ENCODE results near the gene SPAG9. TPM values are rescaled to one million over a fixed set of nuclear protein-coding genes. Genes with fewer than 3 reads are reported as not detected.

The SPAG9 gene
- total and polyA plus RNA-seq, 3 experiments from 2014 or later, result 10.5 to 43.0 (median 40.6) TPM

- Mint-ChIP-seq H3K9me3 (no peaks in the 10 kb centered on the region), H3K36me3 (peaks cover 10 to 81% (median 24%) of the 10 kb centered on the region in 3 donors), H3K27ac (peak overlapping the region in 3 of 8 donors; percentile 68 to 77 (median 75)), H3K4me1 (no peaks in the 10 kb centered on the region), H3K27me3 (no peaks in the 10 kb centered on the region), H3K4me3 (no peak overlapping the region)
- no peak for DNase-seq
- ChIA-PET POLR2A (interaction anchor here (0.7 kb wide), 1 partner anchor 10 kb away, joined by 3 read pairs; no protein-coding TSS in a partner anchor), CTCF (no interaction called here)
- H3K4me3 ChIP-seq (ENCODE audit: low read length), result no peak overlapping the region
- H3K36me3 ChIP-seq (ENCODE audit: insufficient read depth, low read length), result peaks cover 23% of the 10 kb centered on the region
- no peak overlapping the region for H3K27ac ChIP-seq (ENCODE audit: low read depth, low read length)
- H3K4me1 ChIP-seq (ENCODE audit: insufficient read depth, low read length), result no peaks in the 10 kb centered on the region
- H3K9me3 ChIP-seq (ENCODE audit: low read length), result no peaks in the 10 kb centered on the region
- H3K27me3 ChIP-seq (ENCODE audit: insufficient read depth, low read length, poor library complexity, severe bottlenecking), result no peaks in the 10 kb centered on the region
These were observed 133.5 kb downstream of the SPAG9 start for GRCh38 chr17:50986989-50987660.

GRCh38 chr17:50981279-50981678 lies 139.4 kb downstream of the SPAG9 start:
- peaks cover 11 to 94% (median 22%) of the 10 kb centered on the region in 3 donors for H3K36me3 Mint-ChIP-seq
- Histone ChIP-seq H3K4me1 (ENCODE audit: insufficient read depth, low read length) (peaks cover 8% of the 10 kb centered on the region), H3K4me3 (ENCODE audit: low read length) (no peak overlapping the region), H3K36me3 (ENCODE audit: insufficient read depth, low read length) (peaks cover 17% of the 10 kb centered on the region), H3K27me3 (ENCODE audit: insufficient read depth, low read length, poor library complexity, severe bottlenecking) (no peaks in the 10 kb centered on the region), H3K9me3 (ENCODE audit: low read length) (no peaks in the 10 kb centered on the region), H3K27ac (ENCODE audit: low read depth, low read length) (no peak overlapping the region)
- H3K27ac Mint-ChIP-seq, result no peak overlapping the region
- DNase-seq, result no peak
- ChIA-PET POLR2A (no interaction called here), CTCF (no interaction called here)
- H3K9me3 Mint-ChIP-seq, result no peaks in the 10 kb centered on the region
- no peaks in the 10 kb centered on the region for H3K27me3 Mint-ChIP-seq
- peaks cover 5 to 19% (median 18%) of the 10 kb centered on the region in 3 donors for H3K4me1 Mint-ChIP-seq
- H3K4me3 Mint-ChIP-seq, result no peak overlapping the region

GRCh38 chr17:50979524-50979927 lies 141.1 kb downstream of the SPAG9 start:
- H3K36me3 ChIP-seq (ENCODE audit: insufficient read depth, low read length), result peaks cover 9% of the 10 kb centered on the region
- peaks cover 8% of the 10 kb centered on the region for H3K4me1 ChIP-seq (ENCODE audit: insufficient read depth, low read length)
- Mint-ChIP-seq H3K4me1 (peaks cover 5 to 19% (median 18%) of the 10 kb centered on the region in 3 donors), H3K27me3 (no peaks in the 10 kb centered on the region), H3K27ac (peak overlapping the region in 2 of 8 donors; percentile 23 to 27), H3K36me3 (peaks cover 9 to 93% (median 15%) of the 10 kb centered on the region in 3 donors), H3K9me3 (no peaks in the 10 kb centered on the region), H3K4me3 (peak overlapping the region in 1 of 7 donors; percentile 43)
- H3K4me3 ChIP-seq (ENCODE audit: low read length), result no peak overlapping the region
- ChIA-PET POLR2A (interaction anchor here (0.6 kb wide), 1 partner anchor 183 kb away, joined by 5 read pairs; no protein-coding TSS in a partner anchor), CTCF (no interaction called here)
- no peaks in the 10 kb centered on the region for H3K27me3 ChIP-seq (ENCODE audit: insufficient read depth, low read length, poor library complexity, severe bottlenecking)
- DNase-seq, result no peak
- H3K9me3 ChIP-seq (ENCODE audit: low read length), result no peaks in the 10 kb centered on the region
- no peak overlapping the region for H3K27ac ChIP-seq (ENCODE audit: low read depth, low read length)

- H3K4me3 ChIP-seq (ENCODE audit: low read length), result no peak overlapping the region
- H3K36me3 ChIP-seq (ENCODE audit: insufficient read depth, low read length), result peaks cover 9% of the 10 kb centered on the region
- no peaks in the 10 kb centered on the region for H3K27me3 Mint-ChIP-seq
- no peak overlapping the region for H3K27ac ChIP-seq (ENCODE audit: low read depth, low read length)
- peaks cover 9 to 94% (median 14%) of the 10 kb centered on the region in 3 donors for H3K36me3 Mint-ChIP-seq
- H3K4me1 ChIP-seq (ENCODE audit: insufficient read depth, low read length), result peaks cover 8% of the 10 kb centered on the region
- H3K27ac Mint-ChIP-seq, result peak overlapping the region in 6 of 8 donors; percentile 36 to 85 (median 50)
- no peaks in the 10 kb centered on the region for H3K9me3 Mint-ChIP-seq
- no peak overlapping the region for H3K4me3 Mint-ChIP-seq
- POLR2A ChIA-PET, result no interaction called here
- no peaks in the 10 kb centered on the region for H3K9me3 ChIP-seq (ENCODE audit: low read length)
- H3K4me1 Mint-ChIP-seq, result peaks cover 5 to 19% (median 18%) of the 10 kb centered on the region in 3 donors
- no peaks in the 10 kb centered on the region for H3K27me3 ChIP-seq (ENCODE audit: insufficient read depth, low read length, poor library complexity, severe bottlenecking)
- CTCF ChIA-PET, result no interaction called here
- no peak for DNase-seq
These were observed 143.0 kb downstream of the SPAG9 start for GRCh38 chr17:50977487-50978159.

- no peak overlapping the region for H3K27ac ChIP-seq (ENCODE audit: low read depth, low read length)
- Mint-ChIP-seq H3K27ac (peak overlapping the region in 6 of 8 donors; percentile 24 to 96 (median 70)), H3K27me3 (no peaks in the 10 kb centered on the region), H3K9me3 (no peaks in the 10 kb centered on the region), H3K4me1 (peaks cover 5 to 19% (median 18%) of the 10 kb centered on the region in 3 donors), H3K4me3 (no peak overlapping the region), H3K36me3 (peaks cover 9 to 90% (median 14%) of the 10 kb centered on the region in 3 donors)
- CTCF ChIA-PET, result no interaction called here
- POLR2A ChIA-PET, result interaction anchor here (0.5 kb wide), 1 partner anchor 11 kb away, joined by 3 read pairs; no protein-coding TSS in a partner anchor
- no peaks in the 10 kb centered on the region for H3K27me3 ChIP-seq (ENCODE audit: insufficient read depth, low read length, poor library complexity, severe bottlenecking)
- no peak for DNase-seq
- H3K4me3 ChIP-seq (ENCODE audit: low read length), result no peak overlapping the region
- H3K9me3 ChIP-seq (ENCODE audit: low read length), result no peaks in the 10 kb centered on the region
- peaks cover 9% of the 10 kb centered on the region for H3K36me3 ChIP-seq (ENCODE audit: insufficient read depth, low read length)
- peaks cover 8% of the 10 kb centered on the region for H3K4me1 ChIP-seq (ENCODE audit: insufficient read depth, low read length)
These were observed 143.7 kb downstream of the SPAG9 start for GRCh38 chr17:50976951-50977472.

GRCh38 chr17:50973557-50974494 lies 146.8 kb downstream of the SPAG9 start:
- CTCF ChIA-PET, result no interaction called here

GRCh38 chr17:50972577-50972976 lies 148.1 kb downstream of the SPAG9 start:
- Mint-ChIP-seq H3K9me3 (no peaks in the 10 kb centered on the region), H3K36me3 (peaks cover 5 to 77% (median 18%) of the 10 kb centered on the region in 3 donors), H3K4me3 (no peak overlapping the region), H3K27ac (no peak overlapping the region), H3K4me1 (peaks cover 5 to 9% (median 9%) of the 10 kb centered on the region in 3 donors), H3K27me3 (no peaks in the 10 kb centered on the region)
- Histone ChIP-seq H3K9me3 (ENCODE audit: low read length) (no peaks in the 10 kb centered on the region), H3K36me3 (ENCODE audit: insufficient read depth, low read length) (no peaks in the 10 kb centered on the region), H3K27ac (ENCODE audit: low read depth, low read length) (no peak overlapping the region), H3K4me3 (ENCODE audit: low read length) (no peak overlapping the region), H3K4me1 (ENCODE audit: insufficient read depth, low read length) (peaks cover 7% of the 10 kb centered on the region), H3K27me3 (ENCODE audit: insufficient read depth, low read length, poor library complexity, severe bottlenecking) (no peaks in the 10 kb centered on the region)
- DNase-seq, result no peak
- ChIA-PET POLR2A (no interaction called here), CTCF (interaction anchor here (0.9 kb wide), 1 partner anchor 120 kb away, joined by 3 read pairs; no protein-coding TSS in a partner anchor)

More at GRCh38 chr17:50973557-50974494, 146.8 kb downstream of the SPAG9 start:
- H3K36me3 Mint-ChIP-seq, result peaks cover 5 to 82% (median 17%) of the 10 kb centered on the region in 3 donors
- no peaks in the 10 kb centered on the region for H3K27me3 ChIP-seq (ENCODE audit: insufficient read depth, low read length, poor library complexity, severe bottlenecking)
- H3K4me1 Mint-ChIP-seq, result peaks cover 5 to 19% (median 18%) of the 10 kb centered on the region in 3 donors
- no peak overlapping the region for H3K27ac ChIP-seq (ENCODE audit: low read depth, low read length)
- H3K4me3 Mint-ChIP-seq, result no peak overlapping the region
- no peaks in the 10 kb centered on the region for H3K9me3 Mint-ChIP-seq
- DNase-seq, result no peak
- H3K4me3 ChIP-seq (ENCODE audit: low read length), result no peak overlapping the region
- H3K27ac Mint-ChIP-seq, result no peak overlapping the region
- H3K9me3 ChIP-seq (ENCODE audit: low read length), result no peaks in the 10 kb centered on the region
- H3K36me3 ChIP-seq (ENCODE audit: insufficient read depth, low read length), result peaks cover 9% of the 10 kb centered on the region
- no peaks in the 10 kb centered on the region for H3K27me3 Mint-ChIP-seq
- peaks cover 8% of the 10 kb centered on the region for H3K4me1 ChIP-seq (ENCODE audit: insufficient read depth, low read length)
- POLR2A ChIA-PET, result no interaction called here
